ENCODE measurements around the gene FAIM2. TPM values are rescaled to one million over a fixed set of nuclear protein-coding genes. Genes with fewer than 3 reads are reported as not detected.

The FAIM2 gene
- total and polyA plus RNA-seq, 9 of the 15 experiments (the other 6 are each of a cell fraction or from before 2014, with no cell fraction given), result 0.01 to 0.10 TPM; not detected in 7

DNA sequence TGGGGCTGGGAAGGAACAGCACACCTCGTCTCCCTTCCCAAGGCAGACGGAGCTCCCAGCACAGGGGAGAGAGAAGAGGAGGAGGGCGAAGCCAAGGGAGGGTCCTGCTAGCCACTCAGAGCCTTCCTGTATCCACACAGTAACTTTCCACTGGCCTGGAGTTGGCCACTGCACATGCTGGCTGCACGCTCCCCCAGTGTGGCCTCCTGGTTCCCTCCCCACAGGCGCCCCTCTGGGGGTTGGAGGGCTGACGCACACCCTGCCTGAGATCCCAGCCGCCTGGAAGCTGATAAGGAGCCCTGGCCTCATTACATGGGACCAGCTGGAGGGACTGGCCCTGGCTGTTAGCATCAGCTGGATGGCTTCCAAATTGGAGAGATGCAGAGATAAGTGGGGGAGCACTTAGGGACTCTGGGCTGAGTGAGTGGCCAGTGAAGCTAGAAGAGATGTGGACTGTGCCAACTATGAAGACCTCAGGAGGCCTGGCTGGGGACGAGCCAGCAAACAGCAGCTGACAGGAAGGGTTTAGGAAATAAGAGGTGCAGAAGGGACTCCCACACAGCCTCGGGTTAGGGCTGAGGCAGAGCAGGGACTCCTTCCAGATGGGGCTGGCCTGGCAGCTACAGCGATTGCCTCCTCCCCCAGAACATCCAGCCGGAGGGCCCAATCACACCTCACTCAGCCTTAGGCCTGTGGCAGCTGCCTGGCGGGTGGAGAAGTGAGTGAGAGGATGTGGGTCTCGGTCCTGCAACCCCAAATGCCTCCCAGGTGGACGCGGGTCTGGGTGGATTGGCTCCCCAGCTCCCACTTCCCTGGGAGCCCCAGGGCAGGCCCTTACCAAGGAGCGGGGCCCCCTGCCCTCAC is 34.5 kb downstream of the FAIM2 start (continued):
- TF ChIP-seq, protein P1, sequence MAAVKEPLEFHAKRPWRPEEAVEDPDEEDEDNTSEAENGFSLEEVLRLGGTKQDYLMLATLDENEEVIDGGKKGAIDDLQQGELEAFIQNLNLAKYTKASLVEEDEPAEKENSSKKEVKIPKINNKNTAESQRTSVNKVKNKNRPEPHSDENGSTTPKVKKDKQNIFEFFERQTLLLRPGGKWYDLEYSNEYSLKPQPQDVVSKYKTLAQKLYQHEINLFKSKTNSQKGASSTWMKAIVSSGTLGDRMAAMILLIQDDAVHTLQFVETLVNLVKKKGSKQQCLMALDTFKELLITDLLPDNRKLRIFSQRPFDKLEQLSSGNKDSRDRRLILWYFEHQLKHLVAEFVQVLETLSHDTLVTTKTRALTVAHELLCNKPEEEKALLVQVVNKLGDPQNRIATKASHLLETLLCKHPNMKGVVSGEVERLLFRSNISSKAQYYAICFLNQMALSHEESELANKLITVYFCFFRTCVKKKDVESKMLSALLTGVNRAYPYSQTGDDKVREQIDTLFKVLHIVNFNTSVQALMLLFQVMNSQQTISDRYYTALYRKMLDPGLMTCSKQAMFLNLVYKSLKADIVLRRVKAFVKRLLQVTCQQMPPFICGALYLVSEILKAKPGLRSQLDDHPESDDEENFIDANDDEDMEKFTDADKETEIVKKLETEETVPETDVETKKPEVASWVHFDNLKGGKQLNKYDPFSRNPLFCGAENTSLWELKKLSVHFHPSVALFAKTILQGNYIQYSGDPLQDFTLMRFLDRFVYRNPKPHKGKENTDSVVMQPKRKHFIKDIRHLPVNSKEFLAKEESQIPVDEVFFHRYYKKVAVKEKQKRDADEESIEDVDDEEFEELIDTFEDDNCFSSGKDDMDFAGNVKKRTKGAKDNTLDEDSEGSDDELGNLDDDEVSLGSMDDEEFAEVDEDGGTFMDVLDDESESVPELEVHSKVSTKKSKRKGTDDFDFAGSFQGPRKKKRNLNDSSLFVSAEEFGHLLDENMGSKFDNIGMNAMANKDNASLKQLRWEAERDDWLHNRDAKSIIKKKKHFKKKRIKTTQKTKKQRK (IDR thresholded peaks at IDR 0.05; ENCODE audit: borderline replicate concordance, low read depth, low read length), result no peak
- TF ChIP-seq, protein P2, sequence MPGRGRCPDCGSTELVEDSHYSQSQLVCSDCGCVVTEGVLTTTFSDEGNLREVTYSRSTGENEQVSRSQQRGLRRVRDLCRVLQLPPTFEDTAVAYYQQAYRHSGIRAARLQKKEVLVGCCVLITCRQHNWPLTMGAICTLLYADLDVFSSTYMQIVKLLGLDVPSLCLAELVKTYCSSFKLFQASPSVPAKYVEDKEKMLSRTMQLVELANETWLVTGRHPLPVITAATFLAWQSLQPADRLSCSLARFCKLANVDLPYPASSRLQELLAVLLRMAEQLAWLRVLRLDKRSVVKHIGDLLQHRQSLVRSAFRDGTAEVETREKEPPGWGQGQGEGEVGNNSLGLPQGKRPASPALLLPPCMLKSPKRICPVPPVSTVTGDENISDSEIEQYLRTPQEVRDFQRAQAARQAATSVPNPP (IDR thresholded peaks at IDR 0.05; ENCODE audit: borderline replicate concordance, insufficient read depth, insufficient read length), result no peak
- peak; percentile 99 for TF ChIP-seq TAF9B (IDR thresholded peaks at IDR 0.05; ENCODE audit: partially characterized antibody)
- peak; percentile 88 for TF ChIP-seq SMAD3 (CRISPR knock-in tag; conservative IDR thresholded peaks at IDR 0.05)
- peak; percentile 86 for TF ChIP-seq RBBP5 (IDR thresholded peaks at IDR 0.05; ENCODE audit: borderline replicate concordance, insufficient read depth, low read length, poor library complexity, severe bottlenecking)
- TF ChIP-seq, protein P3, sequence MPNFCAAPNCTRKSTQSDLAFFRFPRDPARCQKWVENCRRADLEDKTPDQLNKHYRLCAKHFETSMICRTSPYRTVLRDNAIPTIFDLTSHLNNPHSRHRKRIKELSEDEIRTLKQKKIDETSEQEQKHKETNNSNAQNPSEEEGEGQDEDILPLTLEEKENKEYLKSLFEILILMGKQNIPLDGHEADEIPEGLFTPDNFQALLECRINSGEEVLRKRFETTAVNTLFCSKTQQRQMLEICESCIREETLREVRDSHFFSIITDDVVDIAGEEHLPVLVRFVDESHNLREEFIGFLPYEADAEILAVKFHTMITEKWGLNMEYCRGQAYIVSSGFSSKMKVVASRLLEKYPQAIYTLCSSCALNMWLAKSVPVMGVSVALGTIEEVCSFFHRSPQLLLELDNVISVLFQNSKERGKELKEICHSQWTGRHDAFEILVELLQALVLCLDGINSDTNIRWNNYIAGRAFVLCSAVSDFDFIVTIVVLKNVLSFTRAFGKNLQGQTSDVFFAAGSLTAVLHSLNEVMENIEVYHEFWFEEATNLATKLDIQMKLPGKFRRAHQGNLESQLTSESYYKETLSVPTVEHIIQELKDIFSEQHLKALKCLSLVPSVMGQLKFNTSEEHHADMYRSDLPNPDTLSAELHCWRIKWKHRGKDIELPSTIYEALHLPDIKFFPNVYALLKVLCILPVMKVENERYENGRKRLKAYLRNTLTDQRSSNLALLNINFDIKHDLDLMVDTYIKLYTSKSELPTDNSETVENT (CRISPR knock-in tag; IDR thresholded peaks at IDR 0.05), result 0 out of 2 replicates have a peak, but pooled peaks have one; percentile 16
- TF ChIP-seq POLR2AphosphoS5 (IDR thresholded peaks at IDR 0.05; ENCODE audit: control insufficient read depth, insufficient read depth, low read depth, low read length), result peak; percentile 96
- peak; percentile 95 for TF ChIP-seq NEUROD1 (IDR thresholded peaks at IDR 0.05; ENCODE audit: borderline replicate concordance, low read depth, low read length, partially characterized antibody)
- TF ChIP-seq SRF (CRISPR knock-in tag; IDR thresholded peaks at IDR 0.05), result peak in 1 of 2 experiments; percentile 68; a peak in 1 of 4 replicates
- peak; percentile 89 for TF ChIP-seq STAT5A (IDR thresholded peaks at IDR 0.05; ENCODE audit: borderline replicate concordance, low read length)
- TF ChIP-seq HNRNPUL1 (IDR thresholded peaks at IDR 0.05; ENCODE audit: low read length), result no peak
- TF ChIP-seq FOSL1 (tag; conservative IDR thresholded peaks at IDR 0.05), result peak; percentile 97
- peak; percentile 71 for TF ChIP-seq CREB1 (IDR thresholded peaks at IDR 0.05)
- TF ChIP-seq CREB1 (CRISPR knock-in tag; IDR thresholded peaks at IDR 0.05), result peak; percentile 70; the same call in 1 of the 2 replicates
- peak; percentile 78 for TF ChIP-seq ETV1 (tag; conservative IDR thresholded peaks at IDR 0.05; ENCODE audit: low read depth)
- no peak; the same call in 1 of the 2 replicates for TF ChIP-seq ZNF174 (CRISPR knock-in tag; IDR thresholded peaks at IDR 0.05)
- no peak for TF ChIP-seq PHB (CRISPR knock-in tag; IDR thresholded peaks at IDR 0.05)
- TF ChIP-seq SOX6 (IDR thresholded peaks at IDR 0.05), result peak; percentile 95
- peak; percentile 38; the same call in 1 of the 2 replicates for TF ChIP-seq MECOM (CRISPR knock-in tag; IDR thresholded peaks at IDR 0.05)
- no peak for TF ChIP-seq CEBPB (tag; IDR thresholded peaks at IDR 0.05)
- TF ChIP-seq HCFC1 (IDR thresholded peaks at IDR 0.05; ENCODE audit: low read depth, low read length), result peak; percentile 20; the same call in 1 of the 2 replicates
